ENCODE measurements around the gene NPHP4.

- TF ChIP-seq ZC3H10 (CRISPR knock-in tag; IDR thresholded peaks at IDR 0.05) = no peak
- TF ChIP-seq BACH2 (CRISPR knock-in tag; IDR thresholded peaks at IDR 0.05; ENCODE audit: borderline replicate concordance) = no peak
- no peak for TF ChIP-seq ZFP30 (CRISPR knock-in tag; IDR thresholded peaks at IDR 0.05)
- no peak for TF ChIP-seq TOX (CRISPR knock-in tag; IDR thresholded peaks at IDR 0.05; ENCODE audit: borderline replicate concordance)
- TF ChIP-seq, protein P1, sequence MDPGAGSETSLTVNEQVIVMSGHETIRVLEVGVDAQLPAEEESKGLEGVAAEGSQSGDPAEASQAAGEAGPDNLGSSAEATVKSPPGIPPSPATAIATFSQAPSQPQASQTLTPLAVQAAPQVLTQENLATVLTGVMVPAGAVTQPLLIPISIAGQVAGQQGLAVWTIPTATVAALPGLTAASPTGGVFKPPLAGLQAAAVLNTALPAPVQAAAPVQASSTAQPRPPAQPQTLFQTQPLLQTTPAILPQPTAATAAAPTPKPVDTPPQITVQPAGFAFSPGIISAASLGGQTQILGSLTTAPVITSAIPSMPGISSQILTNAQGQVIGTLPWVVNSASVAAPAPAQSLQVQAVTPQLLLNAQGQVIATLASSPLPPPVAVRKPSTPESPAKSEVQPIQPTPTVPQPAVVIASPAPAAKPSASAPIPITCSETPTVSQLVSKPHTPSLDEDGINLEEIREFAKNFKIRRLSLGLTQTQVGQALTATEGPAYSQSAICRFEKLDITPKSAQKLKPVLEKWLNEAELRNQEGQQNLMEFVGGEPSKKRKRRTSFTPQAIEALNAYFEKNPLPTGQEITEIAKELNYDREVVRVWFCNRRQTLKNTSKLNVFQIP (CRISPR knock-in tag; IDR thresholded peaks at IDR 0.05; ENCODE audit: borderline replicate concordance, low read depth) = no peak
- no peak for TF ChIP-seq ZNF8 (CRISPR knock-in tag; IDR thresholded peaks at IDR 0.05)
- TF ChIP-seq, protein P2, sequence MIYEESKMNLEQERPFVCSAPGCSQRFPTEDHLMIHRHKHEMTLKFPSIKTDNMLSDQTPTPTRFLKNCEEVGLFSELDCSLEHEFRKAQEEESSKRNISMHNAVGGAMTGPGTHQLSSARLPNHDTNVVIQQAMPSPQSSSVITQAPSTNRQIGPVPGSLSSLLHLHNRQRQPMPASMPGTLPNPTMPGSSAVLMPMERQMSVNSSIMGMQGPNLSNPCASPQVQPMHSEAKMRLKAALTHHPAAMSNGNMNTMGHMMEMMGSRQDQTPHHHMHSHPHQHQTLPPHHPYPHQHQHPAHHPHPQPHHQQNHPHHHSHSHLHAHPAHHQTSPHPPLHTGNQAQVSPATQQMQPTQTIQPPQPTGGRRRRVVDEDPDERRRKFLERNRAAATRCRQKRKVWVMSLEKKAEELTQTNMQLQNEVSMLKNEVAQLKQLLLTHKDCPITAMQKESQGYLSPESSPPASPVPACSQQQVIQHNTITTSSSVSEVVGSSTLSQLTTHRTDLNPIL (CRISPR knock-in tag; IDR thresholded peaks at IDR 0.05; ENCODE audit: low read depth) = no peak
- no peak for TF ChIP-seq CSDC2 (CRISPR knock-in tag; IDR thresholded peaks at IDR 0.05)
- no peak for TF ChIP-seq OSR1 (CRISPR knock-in tag; IDR thresholded peaks at IDR 0.05)
- TF ChIP-seq PATZ1 (CRISPR knock-in tag; IDR thresholded peaks at IDR 0.05; ENCODE audit: borderline replicate concordance) = no peak
- no peak for TF ChIP-seq ARNTL (CRISPR knock-in tag; IDR thresholded peaks at IDR 0.05; ENCODE audit: borderline replicate concordance, low read depth)
- TF ChIP-seq ESRRG (CRISPR knock-in tag; IDR thresholded peaks at IDR 0.05) = no peak
- TF ChIP-seq TCF4 (CRISPR knock-in tag; IDR thresholded peaks at IDR 0.05; ENCODE audit: borderline replicate concordance) = no peak
- TF ChIP-seq ISL1 (CRISPR knock-in tag; IDR thresholded peaks at IDR 0.05) = no peak
Measured at GRCh38 chr1:5818755-5819154, 173.5 kb downstream of the NPHP4 start.
